ENCODE results near the gene GANC. TPM values are rescaled to one million over a fixed set of nuclear protein-coding genes. Genes with fewer than 3 reads are reported as not detected.
"Not testable (repeated sequence)": the region's sequence is repeated elsewhere in the genome, so short reads cannot be mapped to it uniquely, and the experiment has no call there.

The GANC gene
- total and polyA plus RNA-seq, 2 donors = 12.2 to 39.3 TPM

DNA sequence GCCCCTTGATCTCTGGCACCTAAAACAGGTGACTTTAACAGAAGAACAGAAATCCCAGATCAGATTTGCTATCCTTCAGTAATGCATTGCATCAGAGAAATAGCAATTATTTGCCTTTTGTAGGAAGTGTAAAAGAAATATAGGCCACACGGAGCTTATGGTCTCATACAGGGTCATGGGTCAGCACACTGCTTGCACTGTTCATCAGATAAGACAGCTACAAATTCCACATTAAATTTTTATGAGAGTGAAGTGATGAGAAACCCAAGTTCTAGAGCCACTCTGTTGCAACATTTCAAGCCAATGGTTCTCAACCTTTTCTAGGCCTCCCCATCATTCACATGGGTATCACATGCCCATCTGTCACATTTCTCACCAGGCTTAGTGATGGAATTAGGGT is 33.7 kb downstream of the GANC start:
- Histone ChIP-seq H3K36me3 (ENCODE audit: insufficient read depth) (peaks cover 4% of the 10 kb centered on the region), H3K27ac (ENCODE audit: low read depth) (no peak overlapping the region), H3K4me3 (ENCODE audit: low read depth, low read length) (no peak overlapping the region), H3K4me1 (ENCODE audit: insufficient read depth) (no peaks in the 10 kb centered on the region)
- no peak for DNase-seq (ENCODE audit: extremely low spot score)
- WGBS = 49% methylated on average over 1 of the region's 1 CpG

DNA sequence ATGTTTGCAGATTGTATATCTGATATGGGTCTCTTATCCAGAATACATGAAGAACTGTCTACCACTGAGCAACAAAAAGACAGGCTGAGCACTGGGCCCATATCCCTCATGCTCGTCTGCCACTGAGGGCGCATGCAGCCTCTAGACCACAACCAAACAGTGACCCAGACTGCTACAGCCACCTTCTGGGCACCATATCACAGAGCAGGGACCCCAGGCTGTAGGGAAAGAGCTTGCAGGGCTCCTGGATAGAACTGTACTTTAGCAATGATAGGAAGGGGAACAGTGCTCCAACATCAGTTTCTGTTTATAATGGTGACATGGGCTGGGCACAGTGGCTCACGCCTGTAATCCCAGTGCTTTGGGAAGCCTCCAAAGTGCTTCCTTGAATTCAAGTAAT is 40.5 kb downstream of the GANC start:
- Histone ChIP-seq H3K27ac (ENCODE audit: low read depth) (no peak overlapping the region), H3K4me1 (ENCODE audit: insufficient read depth) (no peaks in the 10 kb centered on the region), H3K36me3 (ENCODE audit: insufficient read depth) (peaks cover 6% of the 10 kb centered on the region), H3K4me3 (ENCODE audit: low read depth, low read length) (no peak overlapping the region)
- no peak for DNase-seq (ENCODE audit: extremely low spot score)
- WGBS = 31% methylated on average over 3 of the region's 3 CpGs

DNA sequence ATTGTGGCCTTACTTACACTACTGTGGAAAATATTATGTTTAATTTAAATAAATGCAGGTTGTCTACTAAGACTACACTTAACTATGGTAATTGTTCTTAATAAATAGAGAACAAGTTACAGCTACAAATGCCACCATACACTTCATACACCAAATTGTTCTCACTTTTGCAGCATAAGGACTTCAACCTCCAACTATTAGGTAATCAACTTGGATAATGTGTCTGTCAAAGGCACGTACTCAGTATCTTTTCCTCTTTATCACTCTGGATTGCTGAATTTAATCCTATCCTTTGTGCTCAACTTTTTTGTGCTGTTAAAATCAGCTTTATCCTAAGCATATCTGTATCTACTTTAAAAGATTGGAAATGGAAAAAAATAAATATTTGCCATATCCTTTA is 41.8 kb downstream of the GANC start:
- no peak for DNase-seq (ENCODE audit: extremely low spot score)

DNA sequence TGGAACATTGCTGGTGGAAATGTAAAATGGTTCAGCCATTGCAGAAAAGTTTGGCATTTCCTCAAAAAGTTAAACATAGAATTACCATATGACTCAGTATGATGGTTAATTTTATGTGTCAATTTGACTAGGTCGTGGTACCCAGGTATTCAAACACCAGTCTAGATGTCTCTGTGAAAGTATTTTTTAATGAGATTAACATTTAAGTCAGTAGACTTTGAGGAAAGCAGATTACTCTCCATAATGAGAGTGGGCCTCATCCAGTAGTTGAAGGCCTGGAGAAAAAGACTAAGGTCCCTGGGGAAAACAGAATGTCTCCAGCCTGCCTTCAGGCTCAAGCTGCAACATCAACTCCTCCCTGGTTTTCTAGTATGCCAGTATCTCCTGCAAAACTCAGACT is 42.5 kb downstream of the GANC start:
- Histone ChIP-seq H3K4me3 (ENCODE audit: low read depth, low read length) (no peak overlapping the region), H3K4me1 (ENCODE audit: insufficient read depth) (no peaks in the 10 kb centered on the region), H3K36me3 (ENCODE audit: insufficient read depth) (peaks cover 6% of the 10 kb centered on the region), H3K27ac (ENCODE audit: low read depth) (no peak overlapping the region)
- WGBS = 86% methylated on average over 1 of the region's 1 CpG
- no peak for DNase-seq (ENCODE audit: extremely low spot score)

More for the DNA sequence above, 41.8 kb downstream of the GANC start:
- 92% methylated on average over 1 of the region's 1 CpG for WGBS
- Histone ChIP-seq H3K4me3 (ENCODE audit: low read depth, low read length) (no peak overlapping the region), H3K36me3 (ENCODE audit: insufficient read depth) (peaks cover 6% of the 10 kb centered on the region), H3K27ac (ENCODE audit: low read depth) (no peak overlapping the region), H3K4me1 (ENCODE audit: insufficient read depth) (no peaks in the 10 kb centered on the region)

DNA sequence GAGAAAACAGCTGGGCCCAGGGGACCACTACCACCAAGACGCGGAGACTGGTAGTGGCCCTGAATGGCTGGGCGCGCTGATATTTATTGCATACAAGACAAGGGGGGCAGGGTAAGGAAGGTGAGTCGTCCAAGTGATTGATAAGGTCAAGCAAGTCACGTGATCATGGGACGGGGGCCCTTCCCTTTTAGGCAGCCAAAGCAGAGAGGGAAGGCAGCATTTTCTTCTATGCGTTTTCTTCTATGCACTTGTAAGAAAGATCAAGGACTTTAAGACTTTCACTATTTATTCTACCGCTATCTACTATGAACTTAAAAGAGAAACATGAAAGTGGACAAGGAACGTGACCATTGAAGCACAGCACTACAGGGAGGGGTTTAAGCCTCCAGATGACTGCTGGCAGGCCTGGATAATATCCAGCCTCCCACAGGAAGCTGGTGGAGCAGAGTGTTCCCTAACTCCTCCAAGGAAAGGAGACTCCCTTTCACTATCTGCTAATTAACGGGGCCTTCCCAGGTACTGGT is 43.3 kb downstream of the GANC start:
- H3K4me1 ChIP-seq (ENCODE audit: insufficient read depth); H3K27ac ChIP-seq (ENCODE audit: low read depth); DNase-seq (ENCODE audit: extremely low spot score); H3K36me3 ChIP-seq (ENCODE audit: insufficient read depth); H3K4me3 ChIP-seq (ENCODE audit: low read depth, low read length): not testable (repeated sequence)
- 55% methylated on average over 11 of the region's 11 CpGs for WGBS

DNA sequence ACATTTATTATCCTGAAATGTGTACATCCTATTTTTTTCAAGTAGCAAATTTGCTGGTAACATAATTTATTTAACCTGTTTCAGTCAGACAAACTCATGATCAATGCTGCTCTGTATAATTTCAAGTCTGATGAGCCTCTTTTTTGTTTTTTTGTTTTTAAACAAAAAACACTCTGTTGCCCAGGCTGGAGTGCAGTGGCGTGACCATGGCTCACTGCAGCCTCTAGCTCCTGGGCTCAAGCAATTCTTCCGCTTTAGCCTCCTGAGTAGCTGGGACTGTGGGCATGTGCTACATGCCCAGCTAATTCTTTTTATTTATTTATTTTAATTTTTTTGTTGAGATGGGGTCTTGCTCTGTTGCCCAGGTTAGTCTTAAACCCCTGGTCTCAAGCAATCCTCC is 46.2 kb downstream of the GANC start:
- Histone ChIP-seq H3K4me3 (ENCODE audit: low read depth, low read length) (no peak overlapping the region), H3K4me1 (ENCODE audit: insufficient read depth) (no peaks in the 10 kb centered on the region), H3K27ac (ENCODE audit: low read depth) (no peak overlapping the region), H3K36me3 (ENCODE audit: insufficient read depth) (peaks cover 4% of the 10 kb centered on the region)
- DNase-seq (ENCODE audit: extremely low spot score) = no peak
- WGBS = 98% methylated on average over 2 of the region's 2 CpGs

DNA sequence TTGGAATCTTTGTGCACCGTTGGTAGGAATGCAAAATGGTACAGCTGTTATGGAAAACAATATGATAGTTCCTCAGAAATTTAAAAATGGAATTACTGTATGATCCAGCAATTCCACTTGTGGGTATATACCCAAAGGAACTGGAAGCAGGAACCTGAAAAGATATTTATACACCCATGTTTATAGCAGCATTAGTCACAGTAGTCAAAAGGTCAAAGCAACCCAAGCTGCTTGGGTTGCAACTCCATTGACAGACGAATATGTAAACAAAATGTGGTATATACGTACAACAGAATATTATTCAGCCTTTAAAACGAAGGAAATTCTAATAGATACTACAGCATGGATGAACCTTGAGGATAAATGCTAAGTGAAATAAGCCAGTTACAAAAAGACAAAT is 51.3 kb downstream of the GANC start:
- H3K4me1 ChIP-seq (ENCODE audit: insufficient read depth) = no peaks in the 10 kb centered on the region
- H3K4me3 ChIP-seq (ENCODE audit: low read depth, low read length) = no peak overlapping the region
- H3K36me3 ChIP-seq (ENCODE audit: insufficient read depth) = peaks cover 3% of the 10 kb centered on the region
- H3K27ac ChIP-seq (ENCODE audit: low read depth) = no peak overlapping the region
- no peak for DNase-seq (ENCODE audit: extremely low spot score)
- WGBS = 75% methylated on average over 4 of the region's 4 CpGs

DNA sequence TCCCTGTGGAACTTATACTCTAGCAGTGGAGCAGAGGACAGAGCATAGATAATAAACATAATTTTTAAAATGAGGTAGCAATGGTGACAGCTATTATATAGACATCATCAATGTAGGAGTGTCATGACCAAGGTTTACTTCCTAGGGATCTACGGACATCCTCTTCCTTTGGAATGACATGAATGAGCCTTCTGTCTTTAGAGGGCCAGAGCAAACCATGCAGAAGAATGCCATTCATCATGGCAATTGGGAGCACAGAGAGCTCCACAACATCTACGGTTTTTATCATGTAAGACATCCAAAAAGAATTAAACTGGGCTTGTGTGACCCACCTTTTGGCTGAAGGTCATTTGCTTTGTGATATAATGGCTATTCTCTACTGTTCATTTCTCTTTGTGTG is 56.2 kb downstream of the GANC start:
- WGBS = 87% methylated on average over 2 of the region's 2 CpGs
- H3K36me3 ChIP-seq (ENCODE audit: insufficient read depth) = no peaks in the 10 kb centered on the region
- no peak for DNase-seq (ENCODE audit: extremely low spot score)
- no peaks in the 10 kb centered on the region for H3K4me1 ChIP-seq (ENCODE audit: insufficient read depth)
- H3K4me3 ChIP-seq (ENCODE audit: low read depth, low read length) = no peak overlapping the region
- H3K27ac ChIP-seq (ENCODE audit: low read depth) = no peak overlapping the region

DNA sequence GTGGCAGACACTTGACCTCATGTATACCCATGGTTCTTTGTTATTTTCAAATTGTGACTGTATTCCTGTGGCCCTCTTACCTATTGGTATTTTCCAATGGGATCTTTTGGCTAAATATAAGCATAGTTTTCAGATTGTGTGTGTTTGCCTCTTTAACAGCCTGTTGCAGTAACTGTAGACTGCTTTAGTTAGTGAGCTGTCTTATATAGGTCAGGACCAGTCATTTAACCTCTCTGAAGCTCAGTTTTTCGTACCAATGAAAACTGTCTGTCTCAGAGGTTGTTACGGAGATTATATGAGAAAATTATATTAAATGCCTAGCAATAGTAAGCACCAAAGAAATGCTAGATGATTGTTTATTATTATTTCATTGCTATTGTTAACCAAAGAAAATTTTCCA is 57.0 kb downstream of the GANC start:
- WGBS = 97% methylated on average over 2 of the region's 2 CpGs
- Histone ChIP-seq H3K27ac (ENCODE audit: low read depth) (no peak overlapping the region), H3K4me1 (ENCODE audit: insufficient read depth) (no peaks in the 10 kb centered on the region), H3K36me3 (ENCODE audit: insufficient read depth) (no peaks in the 10 kb centered on the region), H3K4me3 (ENCODE audit: low read depth, low read length) (no peak overlapping the region)
- DNase-seq (ENCODE audit: extremely low spot score) = no peak

DNA sequence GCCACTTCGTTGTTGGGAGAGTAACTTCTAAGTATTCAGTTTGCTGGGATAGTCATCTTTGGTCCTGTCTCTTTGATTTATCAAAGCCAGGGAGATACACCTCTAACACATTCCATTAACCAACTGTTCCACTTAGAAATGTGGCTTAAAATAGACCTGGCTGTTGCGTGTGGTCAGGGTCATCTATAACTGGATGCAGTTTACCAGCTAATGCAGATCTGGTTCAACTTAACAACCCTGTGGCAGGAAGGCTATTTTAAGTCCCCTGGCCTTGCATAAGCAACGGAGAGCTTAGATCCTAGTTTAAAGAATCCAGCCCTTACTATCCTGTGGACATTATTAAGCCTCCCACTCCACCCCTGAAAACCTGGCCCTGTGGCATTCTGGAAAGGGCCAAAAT is 58.2 kb downstream of the GANC start:
- no peak for DNase-seq (ENCODE audit: extremely low spot score)
- Histone ChIP-seq H3K4me1 (ENCODE audit: insufficient read depth) (no peaks in the 10 kb centered on the region), H3K36me3 (ENCODE audit: insufficient read depth) (no peaks in the 10 kb centered on the region), H3K27ac (ENCODE audit: low read depth) (no peak overlapping the region), H3K4me3 (ENCODE audit: low read depth, low read length) (no peak overlapping the region)
- WGBS = 65% methylated on average over 3 of the region's 3 CpGs

DNA sequence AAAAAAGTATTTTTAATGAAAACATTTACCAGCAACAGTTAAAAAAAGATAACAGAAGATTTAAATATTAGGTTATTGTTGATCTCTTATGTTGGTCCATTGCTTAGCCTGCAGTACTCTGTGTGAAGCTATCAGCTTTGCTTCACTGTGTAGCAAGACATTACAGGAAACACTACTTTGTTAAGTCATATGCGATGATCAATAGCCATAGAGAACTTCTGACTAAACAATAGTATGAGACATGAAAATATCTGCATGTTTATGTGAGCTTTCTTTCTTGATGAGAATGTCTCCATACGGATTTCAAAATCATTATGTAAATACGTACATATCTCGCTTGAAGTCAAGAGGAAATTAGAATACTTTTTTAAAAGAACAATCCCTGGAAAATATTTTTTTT is 59.3 kb downstream of the GANC start:
- WGBS = 94% methylated on average over 4 of the region's 4 CpGs
- Histone ChIP-seq H3K4me3 (ENCODE audit: low read depth, low read length) (no peak overlapping the region), H3K36me3 (ENCODE audit: insufficient read depth) (no peaks in the 10 kb centered on the region), H3K27ac (ENCODE audit: low read depth) (no peak overlapping the region), H3K4me1 (ENCODE audit: insufficient read depth) (no peaks in the 10 kb centered on the region)
- no peak for DNase-seq (ENCODE audit: extremely low spot score)

DNA sequence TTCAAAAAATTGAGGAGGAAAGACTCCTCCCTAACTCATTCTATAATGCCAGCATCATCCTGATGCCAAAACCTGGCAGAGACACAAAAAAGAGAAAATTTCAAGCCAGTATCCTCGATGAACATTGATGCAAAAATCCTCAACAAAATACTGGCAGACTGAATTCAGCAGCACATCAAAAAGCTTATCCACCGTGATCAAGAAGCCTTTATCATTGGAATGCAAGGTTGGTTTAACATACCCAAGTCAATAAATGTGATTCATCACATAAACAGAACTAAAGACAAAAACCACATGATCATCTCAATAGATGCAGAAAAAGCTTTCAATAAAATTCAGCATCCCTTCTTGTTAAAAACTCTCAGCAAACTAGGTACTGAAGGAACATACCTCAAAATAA is 62.1 kb downstream of the GANC start:
- Histone ChIP-seq H3K4me1 (ENCODE audit: insufficient read depth) (no peaks in the 10 kb centered on the region), H3K27ac (ENCODE audit: low read depth) (no peak overlapping the region), H3K36me3 (ENCODE audit: insufficient read depth) (no peaks in the 10 kb centered on the region), H3K4me3 (ENCODE audit: low read depth, low read length) (no peak overlapping the region)
- DNase-seq (ENCODE audit: extremely low spot score) = no peak
- 94% methylated on average over 2 of the region's 2 CpGs for WGBS

DNA sequence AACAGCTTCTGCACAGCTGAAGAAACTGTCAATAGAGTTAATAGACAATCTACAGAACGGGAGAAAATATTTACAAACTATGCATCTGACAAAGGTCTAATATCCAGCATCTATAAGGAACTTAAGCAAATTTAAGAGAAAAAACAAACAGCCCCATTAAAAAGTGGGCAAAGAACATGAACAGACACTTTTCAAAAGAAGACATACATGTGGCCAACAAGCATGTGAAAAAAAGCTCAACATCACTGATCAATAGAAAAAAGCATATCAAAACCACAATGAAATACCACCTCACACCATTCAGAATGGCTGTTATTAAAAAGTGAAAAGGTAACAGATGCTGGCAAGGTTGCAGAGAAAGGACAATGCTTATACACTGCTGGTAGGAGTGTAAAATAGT is 63.6 kb downstream of the GANC start:
- not testable (repeated sequence) for H3K36me3 ChIP-seq (ENCODE audit: insufficient read depth); H3K27ac ChIP-seq (ENCODE audit: low read depth); H3K4me1 ChIP-seq (ENCODE audit: insufficient read depth); DNase-seq (ENCODE audit: extremely low spot score); H3K4me3 ChIP-seq (ENCODE audit: low read depth, low read length)
- WGBS = 95% methylated on average over 1 of the region's 1 CpG

DNA sequence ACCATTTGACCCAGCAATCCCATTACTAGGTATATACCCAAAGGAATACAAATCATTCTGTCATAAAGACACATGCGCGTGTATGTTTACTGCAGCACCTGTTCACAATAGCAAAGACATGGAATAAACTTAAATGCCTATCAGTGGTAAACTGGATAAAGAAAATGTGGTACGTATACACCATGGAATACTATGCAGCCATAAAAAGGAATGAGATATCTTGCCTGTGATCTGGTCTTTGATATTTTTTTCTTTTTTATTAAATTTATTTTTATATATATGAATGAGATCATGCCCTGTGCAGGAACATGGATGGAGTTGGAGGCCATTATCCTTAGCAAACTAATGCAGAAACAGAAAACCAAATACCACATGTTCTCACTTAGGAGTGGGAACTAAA is 64.1 kb downstream of the GANC start:
- H3K27ac ChIP-seq (ENCODE audit: low read depth) = not testable (repeated sequence)
- over 99% methylated on average over 3 of the region's 3 CpGs for WGBS

DNA sequence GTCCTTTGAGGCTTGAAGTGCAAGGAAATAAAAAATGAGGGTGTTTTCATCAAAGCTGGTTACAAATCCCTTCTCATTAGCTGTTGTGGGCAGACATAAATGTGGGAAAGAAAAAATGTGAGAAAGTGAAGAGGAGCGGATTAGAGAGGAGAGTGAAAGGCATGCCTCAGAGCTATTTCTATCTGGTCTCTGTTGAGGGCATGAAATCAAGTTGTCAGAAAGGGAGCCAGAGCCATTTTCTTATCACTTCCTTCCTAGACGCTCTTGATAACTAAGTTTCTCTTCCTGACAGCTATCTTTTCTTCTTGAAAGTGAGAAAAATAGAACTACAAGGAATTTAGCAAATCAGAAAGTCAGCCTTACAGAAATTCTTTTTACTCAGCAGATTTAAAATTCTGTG is 65.5 kb downstream of the GANC start:
- 47% methylated on average over 2 of the region's 2 CpGs for WGBS

More for the DNA sequence above, 64.1 kb downstream of the GANC start:
- H3K4me1 ChIP-seq (ENCODE audit: insufficient read depth); H3K36me3 ChIP-seq (ENCODE audit: insufficient read depth); H3K4me3 ChIP-seq (ENCODE audit: low read depth, low read length); DNase-seq (ENCODE audit: extremely low spot score): not testable (repeated sequence)

More for the DNA sequence above, 65.5 kb downstream of the GANC start:
- DNase-seq (ENCODE audit: extremely low spot score) = no peak
- no peak overlapping the region for H3K27ac ChIP-seq (ENCODE audit: low read depth)
- no peaks in the 10 kb centered on the region for H3K36me3 ChIP-seq (ENCODE audit: insufficient read depth)
- no peak overlapping the region for H3K4me3 ChIP-seq (ENCODE audit: low read depth, low read length)
- no peaks in the 10 kb centered on the region for H3K4me1 ChIP-seq (ENCODE audit: insufficient read depth)
